HG03575 (cell line): ENCODE results near the gene NFYC.

Experiments
- ATAC-seq: cut with Tn5 transposase; IDR thresholded peaks from one replicate; pipeline ENCODE4 v1.9.1; 2021; ENCODE audit not compliant: unreplicated experiment, insufficient number of reproducible peaks, low FRiP score; ENCODE audit errors: extremely low read depth

Gene NFYC

DNA sequence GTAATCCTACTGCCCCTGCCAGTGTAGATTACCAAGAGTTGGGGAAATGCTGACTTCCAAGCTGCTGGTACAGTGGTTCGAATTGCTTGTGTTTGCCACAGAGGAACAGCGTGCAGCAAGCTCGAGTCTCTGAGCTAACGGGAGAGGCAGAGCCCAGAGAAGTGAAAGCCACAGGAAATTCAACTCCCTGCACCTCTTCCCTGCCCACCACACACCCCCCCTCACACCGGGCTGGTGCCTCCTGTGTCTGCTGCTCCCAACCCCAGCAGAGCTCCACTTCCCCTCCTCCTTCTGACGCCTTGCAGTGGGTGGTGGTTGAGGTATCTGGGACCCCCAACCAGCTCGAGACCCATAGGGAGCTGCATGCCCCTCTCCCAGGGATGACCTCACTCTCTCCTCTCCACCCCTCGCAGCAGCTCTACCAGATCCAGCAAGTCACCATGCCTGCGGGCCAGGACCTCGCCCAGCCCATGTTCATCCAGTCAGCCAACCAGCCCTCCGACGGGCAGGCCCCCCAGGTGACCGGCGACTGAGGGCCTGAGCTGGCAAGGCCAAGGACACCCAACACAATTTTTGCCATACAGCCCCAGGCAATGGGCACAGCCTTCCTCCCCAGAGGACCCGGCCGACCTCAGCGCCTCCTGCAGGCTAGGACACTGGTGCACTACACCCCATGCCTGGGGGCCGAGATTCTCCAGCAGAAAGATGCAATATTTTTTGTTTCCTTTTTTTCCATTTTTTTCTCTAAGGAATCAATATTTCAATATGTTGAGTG lies 79.0 kb downstream of the NFYC start:
- no peak for ATAC-seq

DNA sequence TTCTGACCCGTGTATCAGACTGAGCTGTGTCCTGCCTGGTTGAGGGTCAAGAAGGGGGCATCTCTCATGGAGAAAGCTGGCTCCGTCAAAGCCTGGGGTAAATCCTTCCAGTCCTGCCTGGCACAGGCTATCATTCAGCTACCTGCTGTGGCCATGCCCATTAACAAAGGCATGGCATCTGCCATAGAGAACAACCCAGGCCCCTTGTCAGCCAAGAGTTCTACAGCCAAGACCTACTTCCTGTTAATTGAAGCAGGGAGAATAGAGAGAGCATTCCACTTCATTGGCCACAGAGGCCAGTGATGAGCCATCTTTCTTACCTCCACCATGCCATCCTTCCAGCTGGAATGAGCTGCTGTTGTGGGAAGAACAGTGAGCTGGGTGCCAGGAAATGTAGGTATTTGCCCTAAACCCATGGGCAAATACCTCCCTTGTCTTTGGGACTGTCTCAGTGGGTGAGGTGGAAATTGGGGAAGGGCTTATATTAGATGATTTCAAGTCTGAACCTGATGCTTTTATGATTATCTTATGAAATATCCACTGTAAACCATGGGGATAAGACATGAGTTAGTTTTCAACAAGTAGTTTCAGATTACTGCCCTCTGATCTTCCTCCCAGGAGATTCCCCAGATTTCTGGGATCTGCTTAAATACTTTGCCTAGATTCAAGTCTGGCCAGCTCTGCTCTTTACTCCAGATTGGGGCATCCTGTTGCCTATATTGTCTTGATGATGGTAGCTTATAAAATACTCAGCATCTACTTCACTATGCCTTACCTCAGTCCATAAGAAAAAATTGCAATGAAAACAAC lies 80.8 kb downstream of the NFYC start:
- no peak for ATAC-seq

DNA sequence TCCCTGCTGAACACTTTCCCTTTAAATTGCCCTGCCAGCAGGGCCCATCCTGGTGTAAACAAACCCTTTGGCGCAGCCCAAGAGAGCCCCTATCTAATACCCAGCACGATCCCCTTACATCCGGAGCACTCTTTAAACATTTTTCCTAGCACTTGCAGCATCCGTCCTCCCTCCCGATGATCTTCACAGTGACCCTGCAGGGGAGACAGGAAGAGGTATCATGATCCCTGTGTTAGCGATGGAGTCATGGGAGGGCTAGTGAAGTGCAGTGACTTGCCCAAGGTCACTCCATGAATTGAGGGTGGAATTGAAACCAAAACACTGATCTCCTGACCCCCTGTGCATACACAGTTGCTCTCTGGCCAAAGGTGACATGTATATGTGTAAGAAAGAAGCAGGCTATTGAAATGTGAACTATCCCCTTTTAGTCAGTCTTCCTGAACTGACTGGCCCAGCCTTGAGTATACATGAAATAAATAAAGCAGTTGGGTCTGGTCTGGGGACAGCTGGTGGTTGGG lies 82.3 kb downstream of the NFYC start:
- ATAC-seq = no peak

DNA sequence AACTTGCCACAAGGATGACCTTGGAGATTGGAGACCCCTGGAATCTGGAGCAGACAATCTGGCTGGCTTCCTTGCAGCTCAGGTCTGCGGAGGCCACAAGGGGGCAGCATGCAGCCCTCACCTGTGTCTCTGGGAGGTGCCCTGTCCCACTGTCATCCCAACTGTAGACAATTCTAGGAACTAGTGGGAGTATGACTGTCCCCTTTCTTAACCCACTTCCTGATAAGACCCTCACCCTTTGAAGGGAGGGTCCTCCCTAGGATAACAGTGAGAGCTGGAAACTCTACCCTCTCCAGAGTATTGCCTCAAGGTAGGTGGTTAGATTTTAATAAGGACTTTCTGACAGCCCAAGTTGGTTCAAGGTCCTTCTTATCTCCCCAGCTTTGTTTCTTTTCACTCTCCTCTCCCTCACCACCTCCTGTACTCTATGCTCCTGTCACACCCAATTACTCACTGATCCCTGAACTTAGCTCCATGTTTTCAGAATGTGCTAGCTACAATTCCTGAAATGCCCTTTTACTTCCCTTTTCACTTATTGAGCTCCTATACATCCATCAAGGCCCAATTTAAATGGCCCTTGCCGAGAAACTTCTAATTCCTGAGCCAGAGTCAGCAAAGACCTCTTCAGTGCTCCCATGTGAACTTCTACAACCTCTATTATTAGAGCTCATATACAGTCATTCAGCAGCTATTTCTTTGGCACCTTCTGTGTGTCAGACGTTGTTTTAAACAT lies 82.9 kb downstream of the NFYC start:
- ATAC-seq = no peak

DNA sequence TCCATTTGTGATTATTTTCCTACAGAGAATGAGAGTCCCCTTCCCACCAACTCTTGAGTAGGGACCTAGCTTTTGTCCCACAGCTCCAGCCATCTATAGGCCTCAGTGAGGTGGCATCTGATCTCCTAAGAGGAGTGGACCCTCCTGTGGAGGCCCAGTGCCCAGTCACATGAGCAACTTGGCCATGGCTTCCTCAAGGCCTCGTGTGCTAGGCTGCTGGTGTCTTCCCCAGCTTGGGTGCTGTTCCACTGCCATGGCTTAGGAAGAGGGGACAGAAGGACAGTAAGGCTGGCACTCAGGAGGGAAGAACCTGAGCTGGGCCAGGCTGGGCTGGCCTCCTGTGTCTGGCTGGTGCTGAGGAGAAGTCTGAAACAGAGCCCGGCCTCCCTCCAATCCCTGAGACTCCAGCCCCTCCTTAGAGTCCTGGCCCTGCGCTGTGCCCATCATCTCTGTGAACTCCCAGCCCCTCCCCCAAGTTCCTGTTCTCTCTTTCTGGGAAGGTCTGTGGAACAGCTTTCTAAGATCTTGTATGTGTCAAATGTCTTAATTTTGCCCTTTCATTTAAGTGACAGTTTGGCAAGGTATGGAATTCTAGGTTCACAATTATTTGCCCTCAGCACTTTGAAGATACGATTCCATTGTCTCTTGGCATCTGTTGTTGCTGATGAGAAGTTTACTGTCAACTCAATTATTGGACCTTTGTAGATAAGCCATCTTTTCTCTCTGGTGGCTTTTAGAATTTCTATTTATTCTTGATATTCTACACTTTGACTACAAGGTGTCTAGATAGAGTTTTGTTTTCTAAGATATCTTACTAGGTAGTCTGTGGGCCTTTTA lies 85.0 kb downstream of the NFYC start:
- no peak for ATAC-seq

DNA sequence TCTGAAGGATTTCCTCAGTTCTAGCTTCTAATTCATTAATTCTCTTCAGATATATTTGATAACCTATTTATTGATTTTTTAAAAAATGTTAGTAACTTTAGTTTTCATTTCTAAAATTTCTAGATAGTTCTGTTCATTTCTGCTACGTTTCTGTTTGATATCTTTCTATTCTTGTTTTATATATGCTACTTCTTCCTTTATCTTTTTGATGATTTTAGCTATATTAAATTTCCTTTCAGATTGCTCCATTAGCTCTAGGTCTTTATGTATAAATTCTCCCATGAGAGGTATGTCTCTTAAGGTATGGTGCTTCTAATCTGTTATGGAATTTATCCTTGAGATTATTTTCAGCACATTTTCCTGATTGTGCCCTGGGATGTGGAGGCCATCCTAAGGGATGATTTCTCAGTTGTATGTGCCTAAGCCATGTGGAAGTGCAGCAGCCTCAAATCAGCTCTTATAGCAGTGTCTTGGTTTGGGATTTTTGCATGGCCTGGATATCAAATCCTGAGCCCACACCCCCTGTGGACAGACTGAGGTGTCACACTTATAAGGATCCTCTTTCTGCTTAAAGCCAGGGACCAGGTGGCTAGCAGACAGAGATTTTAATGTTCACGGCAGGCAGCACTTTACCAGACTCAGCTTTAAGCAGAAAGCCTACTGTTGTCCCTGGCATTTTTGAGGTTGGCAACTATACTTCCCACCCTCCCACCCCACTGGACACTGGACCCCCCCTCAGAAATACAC lies 85.9 kb downstream of the NFYC start:
- ATAC-seq = no peak

DNA sequence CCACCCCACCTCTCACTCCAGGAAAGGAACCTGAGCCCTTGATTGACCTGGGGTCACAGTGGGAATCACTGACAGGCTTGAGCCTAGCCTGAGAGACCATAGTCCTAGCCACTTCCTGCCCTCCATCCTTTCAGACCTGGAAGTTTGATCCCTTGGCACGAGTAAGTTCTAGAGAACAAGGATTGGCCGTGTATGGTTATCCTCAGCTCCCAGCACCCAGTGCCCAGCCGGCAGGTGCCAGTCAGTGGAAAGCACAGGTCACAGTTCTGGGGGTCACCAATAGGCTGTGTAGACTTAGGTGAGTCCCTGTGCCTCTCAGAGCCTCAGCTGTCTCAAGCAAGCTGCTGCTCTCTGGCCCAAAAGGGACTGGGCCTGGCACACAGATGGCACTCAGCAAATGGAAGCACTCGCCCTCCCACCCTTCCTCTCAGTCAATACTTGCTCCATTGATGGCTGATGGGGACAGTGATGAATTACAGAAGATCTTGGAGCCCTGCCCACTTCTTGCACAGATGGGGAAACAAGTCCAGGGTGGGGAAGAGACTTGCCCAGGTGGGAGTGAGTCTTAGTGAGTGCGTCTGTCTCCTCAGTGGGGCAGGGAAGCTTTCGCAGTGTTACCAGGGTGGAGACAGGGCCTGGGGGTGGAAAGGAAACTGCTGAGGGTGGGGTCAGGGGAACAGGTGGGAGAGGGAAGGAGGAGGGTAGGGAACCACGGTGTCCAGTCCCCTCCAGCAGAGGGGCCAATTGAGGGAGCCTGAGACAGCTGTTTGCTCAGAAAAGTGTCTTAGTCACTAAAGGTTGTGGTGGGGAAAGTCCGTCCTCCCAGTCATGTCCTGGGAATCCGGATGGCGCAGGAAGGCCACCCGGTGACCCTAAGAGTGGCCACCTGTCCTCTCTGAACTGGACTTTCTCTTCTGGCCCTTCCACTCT lies 89.4 kb downstream of the NFYC start:
- no peak for ATAC-seq

DNA sequence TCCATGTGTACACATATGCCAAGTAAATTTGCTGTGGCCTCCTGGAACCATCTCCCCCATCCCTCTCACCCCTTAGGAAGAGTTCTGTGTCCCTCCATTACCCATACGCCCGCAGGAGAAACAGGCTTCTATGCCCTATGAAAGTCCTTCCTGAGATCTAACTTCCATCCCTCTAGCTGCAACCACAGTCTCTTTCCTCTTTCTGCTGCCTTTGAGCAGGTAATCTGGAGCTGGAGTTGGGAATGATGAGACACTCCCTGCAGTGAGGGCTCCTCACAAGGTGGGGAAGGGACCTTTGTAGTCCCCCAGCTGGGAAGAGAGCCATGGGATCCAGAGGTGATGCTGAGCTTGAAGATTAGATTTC lies 90.1 kb downstream of the NFYC start:
- no peak for ATAC-seq

DNA sequence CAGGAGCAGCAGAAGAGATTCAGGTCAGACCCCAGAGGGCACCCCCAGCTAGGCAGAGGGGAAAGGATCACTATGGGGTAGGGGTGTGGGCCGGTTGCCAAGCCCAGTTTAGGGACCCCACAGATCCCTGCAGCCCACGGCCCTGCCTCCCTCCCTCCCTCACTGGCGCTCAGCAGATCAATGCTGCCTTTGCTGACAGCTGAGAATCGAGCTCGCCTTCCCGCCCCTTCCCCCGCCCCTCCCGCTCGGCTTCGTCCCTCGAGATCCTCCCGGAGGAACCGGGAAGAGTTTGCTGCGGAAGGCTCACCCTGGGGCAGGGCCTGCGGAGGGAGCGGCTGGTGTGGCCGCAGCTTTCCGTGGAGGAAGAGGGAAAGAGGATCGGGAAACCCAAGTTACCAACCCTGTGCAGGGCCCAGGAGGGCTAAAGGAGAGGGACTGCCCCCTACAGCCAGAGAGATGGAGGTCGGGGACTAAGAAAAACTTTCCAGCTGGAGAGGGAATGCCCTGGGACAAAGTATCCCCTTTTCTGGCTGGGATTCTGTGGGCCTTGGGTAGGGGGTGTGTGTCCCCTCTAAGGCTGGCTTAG lies 91.0 kb downstream of the NFYC start:
- no peak for ATAC-seq

DNA sequence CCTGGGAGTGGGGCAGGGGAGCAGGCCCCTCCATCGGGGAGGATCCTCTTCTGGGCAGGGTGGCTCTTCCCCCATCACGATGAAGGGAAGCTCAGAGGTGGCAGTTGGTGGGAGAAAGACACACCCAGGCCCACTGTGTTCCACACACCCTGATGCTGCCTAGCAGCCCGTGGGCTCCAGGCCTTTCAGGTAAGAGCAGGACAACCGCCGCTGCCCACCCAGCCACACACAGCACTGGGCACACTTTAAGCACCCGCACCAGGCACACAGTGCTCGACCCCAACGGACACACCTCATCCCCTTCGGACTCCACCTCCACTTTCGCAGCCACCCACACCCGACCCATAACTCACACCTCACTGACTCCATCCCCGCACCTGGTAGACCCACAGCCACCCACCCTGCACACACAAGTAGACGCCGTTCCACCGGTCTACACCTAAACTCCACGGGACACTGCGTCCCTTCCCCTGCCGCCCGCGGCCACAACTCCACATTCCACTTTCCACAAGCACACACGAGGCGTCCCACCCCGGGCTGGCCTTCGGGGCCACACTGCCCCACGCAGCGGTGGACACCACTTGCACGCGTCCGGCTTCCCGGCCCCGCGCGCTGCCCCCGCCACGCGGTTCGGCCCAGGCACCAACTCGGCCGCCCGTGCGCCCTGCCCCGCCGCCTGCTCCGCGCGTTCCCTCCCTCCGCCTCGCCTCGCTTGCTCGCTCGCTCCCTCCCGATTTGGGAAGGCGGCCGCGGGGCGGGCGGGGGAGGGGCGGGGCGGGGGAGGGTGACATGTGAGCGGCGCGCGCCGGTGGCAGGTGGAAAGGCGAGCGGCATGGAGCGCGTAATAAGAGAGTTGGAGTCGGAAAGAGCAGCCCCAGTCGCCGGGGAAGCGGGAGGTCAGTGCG lies 91.7 kb downstream of the NFYC start, which contains the start of gene KCNQ4:
KCNQ4 (plus strand) TSS at position 787 of the 905 bp plus-strand sequence. CDS start 307 bp downstream, outside the sequence.
- ATAC-seq = no peak

DNA sequence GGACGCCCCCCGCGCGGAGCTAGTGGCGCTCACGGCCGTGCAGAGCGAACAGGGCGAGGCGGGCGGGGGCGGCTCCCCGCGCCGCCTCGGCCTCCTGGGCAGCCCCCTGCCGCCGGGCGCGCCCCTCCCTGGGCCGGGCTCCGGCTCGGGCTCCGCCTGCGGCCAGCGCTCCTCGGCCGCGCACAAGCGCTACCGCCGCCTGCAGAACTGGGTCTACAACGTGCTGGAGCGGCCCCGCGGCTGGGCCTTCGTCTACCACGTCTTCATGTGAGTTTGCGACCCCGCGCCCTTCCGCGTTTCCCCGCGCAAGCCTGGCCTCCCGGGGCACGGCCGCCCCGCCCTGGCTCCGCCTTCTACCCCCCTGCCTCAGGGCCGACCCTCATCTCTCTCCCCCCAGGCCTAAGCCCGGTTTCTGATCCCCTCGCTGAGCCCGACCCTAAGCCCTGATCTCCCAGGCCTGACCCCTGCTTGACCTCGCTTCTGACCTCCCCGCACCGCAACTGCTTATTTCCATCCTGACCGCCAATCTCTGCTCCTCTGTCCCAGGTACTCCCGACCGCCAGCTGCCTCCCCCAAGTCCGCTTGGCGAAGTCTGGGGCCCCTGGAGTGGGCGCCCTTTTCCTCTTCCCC lies 92.8 kb downstream of the NFYC start:
- no peak for ATAC-seq

DNA sequence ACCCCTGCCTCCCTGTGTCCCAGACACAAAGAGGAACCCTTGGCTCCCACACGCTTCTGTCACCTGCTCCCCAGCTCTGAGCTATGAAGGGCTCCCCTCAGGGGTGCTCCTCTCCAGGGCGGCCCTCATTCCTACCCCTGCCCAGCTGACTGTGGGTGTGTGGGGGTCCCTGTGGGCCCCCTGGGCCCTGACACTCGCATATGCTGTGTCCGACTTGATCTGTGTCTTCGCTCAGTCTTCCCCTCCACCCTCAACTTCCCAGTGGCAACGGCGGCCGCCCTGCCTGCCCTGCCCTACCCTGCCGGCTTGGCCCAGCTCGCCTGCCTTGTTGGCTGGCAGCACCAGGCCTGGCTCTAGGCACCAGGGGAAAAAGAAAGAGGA lies 93.3 kb downstream of the NFYC start:
- ATAC-seq = no peak

DNA sequence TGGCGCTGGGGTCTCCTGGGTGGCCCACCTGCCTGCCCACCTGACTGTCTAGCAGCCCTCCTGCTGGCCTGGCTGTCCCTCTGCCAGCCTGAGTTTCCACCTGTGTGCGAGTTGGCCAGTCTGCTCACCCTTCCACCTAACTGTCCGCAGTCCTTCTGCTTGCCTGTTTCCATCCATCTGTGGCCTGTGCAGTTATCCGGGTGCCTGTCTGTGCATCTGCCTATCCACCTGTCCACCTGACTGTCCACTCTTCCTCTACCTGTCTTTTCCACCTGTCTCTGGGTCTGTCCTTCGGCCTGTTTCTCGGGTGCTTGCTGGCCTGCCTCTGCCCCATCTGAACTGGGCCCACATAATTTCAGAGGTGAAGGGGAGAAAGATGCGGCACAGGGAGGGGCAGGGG lies 93.9 kb downstream of the NFYC start:
- ATAC-seq = no peak

DNA sequence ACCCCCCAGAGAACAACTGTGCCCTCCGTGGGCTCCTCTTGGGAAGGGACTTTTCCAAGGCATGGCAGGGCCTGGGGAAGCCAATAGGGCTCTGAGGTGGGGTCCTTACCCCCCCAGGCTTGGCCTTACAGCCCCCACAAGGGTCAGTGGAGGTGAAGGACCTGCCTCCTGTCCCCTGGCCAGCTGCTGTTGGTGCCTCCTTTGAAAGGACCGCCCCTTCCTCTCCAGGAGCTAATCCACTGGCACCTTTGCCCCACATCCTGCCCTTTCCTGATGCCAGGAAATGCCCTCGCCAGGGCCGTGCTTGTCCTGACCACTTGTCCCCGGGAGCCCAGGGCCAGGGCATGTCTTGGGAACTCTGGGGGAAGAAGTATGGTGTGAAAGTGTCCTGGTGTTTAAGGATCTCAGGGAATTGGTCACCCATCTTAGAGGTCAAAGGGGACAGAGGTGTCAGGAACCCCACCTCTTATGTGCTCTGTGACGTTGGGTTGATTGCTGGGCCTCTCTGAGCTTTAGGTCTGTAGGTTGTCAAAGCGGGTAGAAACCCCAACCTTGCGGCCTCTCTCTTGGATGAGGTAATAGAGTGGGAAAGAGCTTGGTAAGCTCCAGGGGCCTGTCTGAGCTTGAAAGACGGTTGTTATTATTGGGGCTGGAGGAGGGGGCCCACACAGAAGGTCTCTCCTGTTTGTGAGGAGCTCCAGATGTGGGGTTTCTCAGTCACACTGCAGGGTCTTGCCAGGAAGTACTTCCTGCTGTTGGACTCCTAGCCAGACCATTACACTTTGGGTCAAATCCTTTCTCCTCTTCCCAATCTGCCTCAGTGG lies 94.9 kb downstream of the NFYC start:
- no peak for ATAC-seq
